H1 (cell line): ENCODE results near the gene TTC8. TPM values are rescaled to one million over a fixed set of nuclear protein-coding genes. Genes with fewer than 3 reads are reported as not detected.

Source experiments
- CTCF ChIA-PET: fragments of 300-600 bp; sonication (Branson Sonifier 250); formaldehyde crosslinking; loops from one replicate; lab custom pipeline; 2021; ENCODE audit not compliant: partially characterized antibody; lab: Charles Lee
- POLR2A ChIA-PET: fragments of 300-600 bp; sonication (Branson Sonifier 250); formaldehyde crosslinking; loops from one replicate; lab custom pipeline; 2021; ENCODE audit warnings: inconsistent platforms; ENCODE audit not compliant: partially characterized antibody; lab: Charles Lee
- DNase-seq, 2 experiments: peaks; one replicate each; pipeline versions ENCODE4 v3.0.0 to v3.0.0-alpha.2; 2010 to 2022; ENCODE audit warnings: low spot score in 2 of 2, low read depth in 1 of 2, mixed read lengths in 1 of 2
- FAIRE-seq: peaks from 2 replicates; lab custom pipeline; 2011; peaks lifted over from hg19 to GRCh38; lab: Jason Lieb, UNC
- H2AFZ ChIP-seq: 2 replicates; pipeline ENCODE4 v1.8.1; 2012; ENCODE audit warnings: low read length, inconsistent platforms
- H2AK5ac ChIP-seq: 2 replicates; pipeline ENCODE4 v1.6.1; 2013; ENCODE audit warnings: low read depth, low read length
- H2BK120ac ChIP-seq: replicated peaks from 2 replicates; pipeline ENCODE3; 2013; ENCODE audit warnings: low read depth, low read length, inconsistent platforms
- H2BK12ac ChIP-seq: 2 replicates; pipeline ENCODE4 v1.6.1; 2013; ENCODE audit warnings: low read depth, low read length
- H2BK15ac ChIP-seq: 2 replicates; pipeline ENCODE4 v1.6.1; 2013; ENCODE audit warnings: low read length
- H2BK20ac ChIP-seq: 2 replicates; pipeline ENCODE4 v1.6.1; 2013; ENCODE audit warnings: low read length
- H2BK5ac ChIP-seq: 2 replicates; pipeline ENCODE4 v1.6.1; 2013; ENCODE audit warnings: low read depth, low read length
- H3K14ac ChIP-seq: 2 replicates; pipeline ENCODE4 v1.6.1; 2013; ENCODE audit warnings: inconsistent platforms; ENCODE audit not compliant: insufficient read length
- H3K18ac ChIP-seq: 2 replicates; pipeline ENCODE4 v1.6.1; 2013; ENCODE audit warnings: low read length; ENCODE audit errors: extremely low read depth
- H3K23ac ChIP-seq: 2 replicates; pipeline ENCODE4 v1.6.1; 2013; ENCODE audit warnings: inconsistent platforms; ENCODE audit not compliant: insufficient read length
- H3K23me2 ChIP-seq: 2 replicates; pipeline ENCODE4 v1.6.1; 2013; ENCODE audit warnings: low read depth, low read length
- H3K27ac ChIP-seq: 2 replicates; pipeline ENCODE4 v1.6.1; 2011; ENCODE audit warnings: low read depth, low read length, inconsistent platforms
- H3K27me3 ChIP-seq, 4 experiments: replicated peaks in 1 of 4; 1 replicate in 1 of 4; 2 replicates in 3 of 4; pipeline versions ENCODE4 v1.6.1 to v1.8.1; 2011 to 2013; ENCODE audit warnings: low read length in 3 of 4, mild to moderate bottlenecking in 3 of 4, inconsistent platforms in 2 of 4, mixed read lengths in 2 of 4, moderate library complexity in 1 of 4; ENCODE audit not compliant: control insufficient read depth in 3 of 4, insufficient read depth in 3 of 4; ENCODE audit errors: extremely low read depth in 1 of 4
- H3K36me3 ChIP-seq, 4 experiments: 2 replicates each; pipeline versions ENCODE4 v1.6.1 to v1.8.1; 2011 to 2013; ENCODE audit warnings: mild to moderate bottlenecking in 4 of 4, low read length in 3 of 4, moderate library complexity in 2 of 4, control low read depth in 1 of 4, inconsistent platforms in 1 of 4; ENCODE audit not compliant: insufficient read depth in 4 of 4, control insufficient read depth in 2 of 4
- H3K4ac ChIP-seq: replicated peaks from 2 replicates; pipeline ENCODE3; 2013; ENCODE audit warnings: low read length, low read depth, mixed read lengths, inconsistent platforms; ENCODE audit not compliant: insufficient read length
- H3K4me1 ChIP-seq, 4 experiments: replicated peaks in 1 of 4; 1 replicate in 1 of 4; 2 replicates in 3 of 4; pipeline versions ENCODE4 v1.6.1 to v1.8.1; 2011 to 2013; ENCODE audit warnings: low read length in 3 of 4, inconsistent platforms in 2 of 4, mixed read lengths in 1 of 4; ENCODE audit not compliant: insufficient read depth in 4 of 4, control insufficient read depth in 3 of 4
- H3K4me2 ChIP-seq, 2 experiments: 2 replicates each; pipeline versions ENCODE4 v1.6.1 to v1.8.1; 2011 to 2013; ENCODE audit warnings: low read depth in 2 of 2, low read length in 2 of 2, control low read depth in 1 of 2, inconsistent platforms in 1 of 2, mild to moderate bottlenecking in 1 of 2; ENCODE audit not compliant: insufficient read depth in 1 of 2
- H3K4me3 ChIP-seq, 4 experiments: fragments of 200-600, 300-600 bp in 1 of 4; sonication (generic), shearing (Covaris generic), sonication (Bioruptor Twin) in 1 of 4; 2 replicates each; pipeline versions ENCODE4 v1.5.1 to v1.8.1; 2011 to 2016; ENCODE audit warnings: low read length in 4 of 4, low read depth in 3 of 4, control low read depth in 2 of 4, inconsistent platforms in 2 of 4, mild to moderate bottlenecking in 2 of 4, mixed read lengths in 1 of 4, moderate library complexity in 1 of 4; ENCODE audit not compliant: insufficient read depth in 2 of 4; ENCODE audit errors: extremely low read depth in 1 of 4
- H3K56ac ChIP-seq: replicated peaks from 2 replicates; pipeline ENCODE3; 2013; ENCODE audit warnings: low read depth, mild to moderate bottlenecking, mixed read lengths, low read length, inconsistent platforms; ENCODE audit not compliant: insufficient read length
- H3K79me1 ChIP-seq: 2 replicates; pipeline ENCODE4 v1.6.1; 2013; ENCODE audit warnings: low read depth, low read length, control low read depth
- H3K79me2 ChIP-seq, 2 experiments: 2 replicates each; pipeline versions ENCODE4 v1.6.1 to v1.8.1; 2012 to 2013; ENCODE audit warnings: low read length in 2 of 2, mild to moderate bottlenecking in 2 of 2, inconsistent platforms in 1 of 2; ENCODE audit not compliant: insufficient read depth in 2 of 2, control insufficient read depth in 1 of 2
- H3K9ac ChIP-seq, 4 experiments: replicated peaks in 1 of 4; 1 replicate in 1 of 4; 2 replicates in 3 of 4; pipeline versions ENCODE4 v1.6.1 to v1.8.1; 2011 to 2013; ENCODE audit warnings: low read depth in 3 of 4, low read length in 3 of 4, control low read depth in 2 of 4, mild to moderate bottlenecking in 2 of 4, moderate library complexity in 2 of 4, inconsistent platforms in 1 of 4; ENCODE audit errors: extremely low read depth in 1 of 4
- H3K9me3 ChIP-seq, 2 experiments: 2 replicates each; pipeline versions ENCODE4 v1.6.1 to v1.8.1; 2012 to 2013; ENCODE audit warnings: mild to moderate bottlenecking in 2 of 2, moderate library complexity in 2 of 2, control low read depth in 1 of 2, inconsistent platforms in 1 of 2, low read depth in 1 of 2, low read length in 1 of 2, mixed read lengths in 1 of 2; ENCODE audit not compliant: insufficient read depth in 2 of 2
- H4K20me1 ChIP-seq, 2 experiments: replicated peaks in 1 of 2; 2 replicates each; pipeline versions ENCODE3 to v1.8.1; 2011 to 2013; ENCODE audit warnings: inconsistent platforms in 2 of 2, low read length in 2 of 2, mild to moderate bottlenecking in 1 of 2; ENCODE audit not compliant: insufficient read depth in 2 of 2, control insufficient read depth in 1 of 2
- H4K5ac ChIP-seq: 2 replicates; pipeline ENCODE4 v1.6.1; 2013; ENCODE audit warnings: low read length, low read depth, mixed read lengths, inconsistent platforms; ENCODE audit not compliant: insufficient read length
- H4K8ac ChIP-seq: 2 replicates; pipeline ENCODE4 v1.8.0; 2013; ENCODE audit warnings: mild to moderate bottlenecking, moderate library complexity, low read length, inconsistent platforms; ENCODE audit not compliant: insufficient read depth; ENCODE audit errors: extremely low read depth
- H4K91ac ChIP-seq: replicated peaks from 2 replicates; pipeline ENCODE3; 2013; ENCODE audit warnings: low read length, mixed read lengths, inconsistent platforms; ENCODE audit not compliant: insufficient read length
- BRCA1 ChIP-seq: IDR thresholded peaks from 2 replicates; pipeline ENCODE4 v1.6.1; 2012; ENCODE audit warnings: low read depth, low read length, improper control_type of control experiment
- CREB1 ChIP-seq: IDR thresholded peaks from 2 replicates; pipeline ENCODE4 v1.6.1; 2012; ENCODE audit warnings: inconsistent platforms
- E2F6 ChIP-seq: IDR thresholded peaks from 2 replicates; pipeline ENCODE4 v1.6.1; 2012; ENCODE audit warnings: inconsistent platforms
- EGR1 ChIP-seq: IDR thresholded peaks from 2 replicates; pipeline ENCODE4 v1.6.1; 2011; ENCODE audit warnings: low read depth, low read length, borderline replicate concordance
- EZH2 ChIP-seq: fragments of 200-600 bp; sonication (generic); IDR thresholded peaks from 2 replicates; pipeline ENCODE4 v1.7.1; 2012; ENCODE audit warnings: low read depth, mild to moderate bottlenecking, moderate library complexity, low read length, inconsistent platforms; ENCODE audit not compliant: severe bottlenecking
- FOSL1 ChIP-seq: IDR thresholded peaks from 2 replicates; pipeline ENCODE4 v1.6.1; 2011; ENCODE audit warnings: mild to moderate bottlenecking, low read depth, low read length, moderate library complexity; ENCODE audit not compliant: insufficient read depth
- GABPA ChIP-seq: IDR thresholded peaks from 2 replicates; pipeline ENCODE4 v1.6.1; 2011; ENCODE audit warnings: mild to moderate bottlenecking, low read length, moderate library complexity, borderline replicate concordance; ENCODE audit not compliant: insufficient read depth
- HDAC6 ChIP-seq: IDR thresholded peaks from one replicate; pipeline ENCODE4 v1.7.1; 2012; ENCODE audit warnings: low read depth, mild to moderate bottlenecking, inconsistent platforms, low read length, moderate library complexity
- KDM1A ChIP-seq: fragments of 200-600, 300-600 bp; sonication (generic); IDR thresholded peaks from 2 replicates; pipeline ENCODE4 v1.7.1; 2016; ENCODE audit warnings: mild to moderate bottlenecking, low read length, borderline replicate concordance
- POU5F1 ChIP-seq: IDR thresholded peaks from 2 replicates; pipeline ENCODE4 v1.6.1; 2011; ENCODE audit warnings: low read depth, mild to moderate bottlenecking, low read length, moderate library complexity
- SRF ChIP-seq: IDR thresholded peaks from 2 replicates; pipeline ENCODE4 v1.6.1; 2011; ENCODE audit warnings: mild to moderate bottlenecking, low read depth, low read length, moderate library complexity
- TCF12 ChIP-seq: IDR thresholded peaks from 2 replicates; pipeline ENCODE4 v1.6.1; 2011; ENCODE audit warnings: low read depth, mild to moderate bottlenecking, low read length
- TEAD4 ChIP-seq: IDR thresholded peaks from 2 replicates; pipeline ENCODE4 v1.6.1; 2012; ENCODE audit warnings: low read depth, low read length, inconsistent platforms, mixed read lengths
- WGBS, 2 experiments: shearing (Covaris generic) in 1 of 2; methylation state at CpG; one replicate each; pipeline versions ENCODE4 v1.1.6 to v1.1.7; 2013 to 2015; ENCODE audit warnings: low lambda C conversion rate in 2 of 2, mixed read lengths in 2 of 2, inconsistent platforms in 1 of 2, low coverage in 1 of 2, missing lambda C conversion rate in 1 of 2; ENCODE audit not compliant: insufficient replicate concordance in 2 of 2, insufficient coverage in 1 of 2, insufficient read length in 1 of 2; ENCODE audit errors: extremely low coverage in 1 of 2, missing lambda C conversion rate in 1 of 2; 5-methylcytosine and 5-hydroxymethylcytosine counted together
- polyA plus RNA-seq, 7 experiments: library from polyadenylated mRNA; depleted of rRNA in 3 of 7; stranded (reverse) in 5 of 7; unstranded in 2 of 7; fragments of >200 nt in 5 of 7; fragments of 200-250 nt in 2 of 7; gene quantifications; 1 replicate in 5 of 7; 2 replicates in 1 of 7; 4 replicates in 1 of 7; pipeline versions ENCODE4 v1.2.1 to v1.2.3, GENCODE V29; 2011 to 2013; ENCODE audit warnings: missing spikeins in 2 of 7, mixed read lengths in 2 of 7
- total RNA-seq: library from RNA; stranded (reverse); fragmentation: NEBNext Ultra II Directional; extraction: Animal tissue kit (Norgen Biotek cat#: 25700); gene quantifications from 2 replicates; pipeline ENCODE4 v1.2.1, GENCODE V29; 2021
- TF ChIP-seq, protein P1 (sequence below): IDR thresholded peaks from 2 replicates; pipeline ENCODE4 v1.6.1; 2011; ENCODE audit warnings: low read depth, mild to moderate bottlenecking, low read length; ENCODE audit not compliant: insufficient read depth

TTC8 gene
- total and polyA plus RNA-seq, 2 of the 8 experiments (the other 6 are each of a cell fraction or from before 2014, with no cell fraction given): 13.1 to 13.5 TPM

GRCh38 chr14:88914956-88915355 lies 90.5 kb downstream of the TTC8 start:
- H2AK5ac ChIP-seq: no peak overlapping the region
- H2AFZ ChIP-seq: no peak overlapping the region
- no peaks in the 10 kb centered on the region; the same call in 1 of the 2 replicates for H3K23me2 ChIP-seq
- WGBS, 2 experiments: 94% methylated on average over 4 of the region's 4 CpGs; no CpG with 5 or more reads in 1 of the 2 experiments
- H4K8ac ChIP-seq: no peak overlapping the region
- H2BK15ac ChIP-seq: no peak overlapping the region
- ChIA-PET CTCF (no interaction called here), POLR2A (no interaction called here)
- no peaks in the 10 kb centered on the region for H4K20me1 ChIP-seq
- H3K27me3 ChIP-seq: peaks cover 0 to 1% (median 0%) of the 10 kb centered on the region in 4 experiments; a peak in 1 of 7 replicates
- no peak overlapping the region for H4K5ac ChIP-seq
- H2BK12ac ChIP-seq: no peak overlapping the region
- no peaks in the 10 kb centered on the region for H3K4me1 ChIP-seq
- H3K23ac ChIP-seq: no peak overlapping the region
- no peak overlapping the region for H3K56ac ChIP-seq
- H3K36me3 ChIP-seq: no peaks in the 10 kb centered on the region
- FAIRE-seq: no peak
- no peak overlapping the region for H3K4me2 ChIP-seq
- H2BK20ac ChIP-seq: no peak overlapping the region
- no peaks in the 10 kb centered on the region for H3K79me1 ChIP-seq
- H3K4me3 ChIP-seq: no peak overlapping the region
- H3K27ac ChIP-seq: no peak overlapping the region
- H2BK120ac ChIP-seq: no peak overlapping the region
- no peak for DNase-seq
- no peak overlapping the region for H2BK5ac ChIP-seq
- H3K14ac ChIP-seq: no peak overlapping the region
- H3K4ac ChIP-seq: no peak overlapping the region
- H3K79me2 ChIP-seq: no peaks in the 10 kb centered on the region
- H4K91ac ChIP-seq: no peak overlapping the region
- no peak overlapping the region for H3K9ac ChIP-seq
- no peaks in the 10 kb centered on the region for H3K9me3 ChIP-seq
- H3K18ac ChIP-seq: no peak overlapping the region
- TF ChIP-seq KDM1A (no peak), EGR1 (no peak), TEAD4 (no peak), E2F6 (no peak), POU5F1 (no peak), TCF12 (no peak), EZH2 (no peak), BRCA1 (no peak), FOSL1 (no peak), CREB1 (no peak), HDAC6 (no peak), GABPA (no peak), SRF (no peak)
- TF ChIP-seq, protein P1, sequence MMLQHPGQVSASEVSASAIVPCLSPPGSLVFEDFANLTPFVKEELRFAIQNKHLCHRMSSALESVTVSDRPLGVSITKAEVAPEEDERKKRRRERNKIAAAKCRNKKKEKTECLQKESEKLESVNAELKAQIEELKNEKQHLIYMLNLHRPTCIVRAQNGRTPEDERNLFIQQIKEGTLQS: no peak
